ENCODE measurements around the gene TMEM98. TPM values are rescaled to one million over a fixed set of nuclear protein-coding genes. Genes with fewer than 3 reads are reported as not detected.
A peak's percentile ranks its signal among the peaks of the same experiment; 100 is the strongest.

The TMEM98 gene
- total and polyA plus RNA-seq, 9 of the 15 experiments (the other 6 are each of a cell fraction or from before 2014, with no cell fraction given) = 33.5 to 164 (median 84.7) TPM

DNA sequence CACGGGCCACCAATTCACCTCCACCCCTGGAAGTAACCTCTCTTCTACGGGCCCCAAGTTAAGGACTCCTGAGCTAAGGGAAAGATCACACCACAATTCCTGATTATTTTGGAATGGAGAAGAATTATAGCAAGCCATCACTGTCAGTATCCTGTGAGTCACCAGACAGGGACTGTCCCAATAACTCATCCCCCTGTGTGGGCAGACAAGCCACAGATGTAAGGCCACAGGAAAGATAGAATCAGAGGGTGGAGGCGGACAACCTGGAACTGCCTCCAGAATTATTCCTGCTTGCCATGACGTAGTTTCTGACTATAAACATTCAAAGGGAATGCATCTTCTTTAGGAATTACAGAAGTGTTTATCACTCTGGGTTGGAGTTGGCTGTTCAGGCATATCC lies 45.2 kb upstream of the TMEM98 start (continued):
- TF ChIP-seq, protein P1, sequence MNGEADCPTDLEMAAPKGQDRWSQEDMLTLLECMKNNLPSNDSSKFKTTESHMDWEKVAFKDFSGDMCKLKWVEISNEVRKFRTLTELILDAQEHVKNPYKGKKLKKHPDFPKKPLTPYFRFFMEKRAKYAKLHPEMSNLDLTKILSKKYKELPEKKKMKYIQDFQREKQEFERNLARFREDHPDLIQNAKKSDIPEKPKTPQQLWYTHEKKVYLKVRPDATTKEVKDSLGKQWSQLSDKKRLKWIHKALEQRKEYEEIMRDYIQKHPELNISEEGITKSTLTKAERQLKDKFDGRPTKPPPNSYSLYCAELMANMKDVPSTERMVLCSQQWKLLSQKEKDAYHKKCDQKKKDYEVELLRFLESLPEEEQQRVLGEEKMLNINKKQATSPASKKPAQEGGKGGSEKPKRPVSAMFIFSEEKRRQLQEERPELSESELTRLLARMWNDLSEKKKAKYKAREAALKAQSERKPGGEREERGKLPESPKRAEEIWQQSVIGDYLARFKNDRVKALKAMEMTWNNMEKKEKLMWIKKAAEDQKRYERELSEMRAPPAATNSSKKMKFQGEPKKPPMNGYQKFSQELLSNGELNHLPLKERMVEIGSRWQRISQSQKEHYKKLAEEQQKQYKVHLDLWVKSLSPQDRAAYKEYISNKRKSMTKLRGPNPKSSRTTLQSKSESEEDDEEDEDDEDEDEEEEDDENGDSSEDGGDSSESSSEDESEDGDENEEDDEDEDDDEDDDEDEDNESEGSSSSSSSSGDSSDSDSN (IDR thresholded peaks at IDR 0.05; ENCODE audit: borderline replicate concordance in 1 of 2, low read depth in 2 of 2, low read length in 2 of 2) = no peak
- TF ChIP-seq PRPF4 (IDR thresholded peaks at IDR 0.05; ENCODE audit: insufficient read depth, low read depth, low read length, poor library complexity, severe bottlenecking) (no peak), ATF3 (IDR thresholded peaks at IDR 0.05) (peak; percentile 87), ATF3 (CRISPR knock-in tag; conservative IDR thresholded peaks at IDR 0.05) (no peak), CAMTA2 (CRISPR knock-in tag; conservative IDR thresholded peaks at IDR 0.05) (no peak), NCOR1 (IDR thresholded peaks at IDR 0.05) (peak; percentile 42; the same call in 1 of the 2 replicates), SMARCA4 (IDR thresholded peaks at IDR 0.05) (peak; percentile 85; the same call in 1 of the 2 replicates), ARID3A (IDR thresholded peaks at IDR 0.05; ENCODE audit: borderline replicate concordance, low read depth, low read length) (peak; percentile 64; the same call in 1 of the 2 replicates), ATF1 (CRISPR knock-in tag; IDR thresholded peaks at IDR 0.05) (no peak), ATF1 (tag; IDR thresholded peaks at IDR 0.05) (peak; percentile 39; the same call in 1 of the 2 replicates), SMAD4 (CRISPR knock-in tag; conservative IDR thresholded peaks at IDR 0.05) (peak; percentile 74), HMG20A (CRISPR knock-in tag; conservative IDR thresholded peaks at IDR 0.05) (no peak), FOSL1 (tag; conservative IDR thresholded peaks at IDR 0.05) (peak; percentile 94), BDP1 (IDR thresholded peaks at IDR 0.05; ENCODE audit: insufficient read depth, insufficient read length) (no peak), ARID1B (IDR thresholded peaks at IDR 0.05) (peak; percentile 82), JUNB (CRISPR knock-in tag; conservative IDR thresholded peaks at IDR 0.05) (peak; percentile 58), HSF4 (CRISPR knock-in tag; IDR thresholded peaks at IDR 0.05; ENCODE audit: borderline replicate concordance) (no peak), MECOM (CRISPR knock-in tag; IDR thresholded peaks at IDR 0.05) (peak; percentile 99), KAT8 (IDR thresholded peaks at IDR 0.05; ENCODE audit: low read depth) (no peak), JUN (IDR thresholded peaks at IDR 0.05; ENCODE audit: borderline replicate concordance, low read depth, low read length) (peak; percentile 92), JUN (CRISPR knock-in tag; IDR thresholded peaks at IDR 0.05; ENCODE audit: borderline replicate concordance) (no peak), TEAD4 (IDR thresholded peaks at IDR 0.05; ENCODE audit: low read length) (peak; percentile 74; the same call in 1 of the 2 replicates), TEAD4 (CRISPR knock-in tag; IDR thresholded peaks at IDR 0.05; ENCODE audit: borderline replicate concordance) (no peak), PPARD (CRISPR knock-in tag; IDR thresholded peaks at IDR 0.05) (no peak), RFX7 (CRISPR knock-in tag; IDR thresholded peaks at IDR 0.05) (no peak)
- TF ChIP-seq, protein P2, sequence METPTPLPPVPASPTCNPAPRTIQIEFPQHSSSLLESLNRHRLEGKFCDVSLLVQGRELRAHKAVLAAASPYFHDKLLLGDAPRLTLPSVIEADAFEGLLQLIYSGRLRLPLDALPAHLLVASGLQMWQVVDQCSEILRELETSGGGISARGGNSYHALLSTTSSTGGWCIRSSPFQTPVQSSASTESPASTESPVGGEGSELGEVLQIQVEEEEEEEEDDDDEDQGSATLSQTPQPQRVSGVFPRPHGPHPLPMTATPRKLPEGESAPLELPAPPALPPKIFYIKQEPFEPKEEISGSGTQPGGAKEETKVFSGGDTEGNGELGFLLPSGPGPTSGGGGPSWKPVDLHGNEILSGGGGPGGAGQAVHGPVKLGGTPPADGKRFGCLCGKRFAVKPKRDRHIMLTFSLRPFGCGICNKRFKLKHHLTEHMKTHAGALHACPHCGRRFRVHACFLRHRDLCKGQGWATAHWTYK (CRISPR knock-in tag; IDR thresholded peaks at IDR 0.05) = peak; percentile 98

All from K562 (cell line).